ENCODE data around the gene BCKDHA. TPM values are rescaled to one million over a fixed set of nuclear protein-coding genes. Genes with fewer than 3 reads are reported as not detected.

BCKDHA gene
- 10 to 100 TPM; 18.4 to 21.6 TPM for total RNA-seq

DNA sequence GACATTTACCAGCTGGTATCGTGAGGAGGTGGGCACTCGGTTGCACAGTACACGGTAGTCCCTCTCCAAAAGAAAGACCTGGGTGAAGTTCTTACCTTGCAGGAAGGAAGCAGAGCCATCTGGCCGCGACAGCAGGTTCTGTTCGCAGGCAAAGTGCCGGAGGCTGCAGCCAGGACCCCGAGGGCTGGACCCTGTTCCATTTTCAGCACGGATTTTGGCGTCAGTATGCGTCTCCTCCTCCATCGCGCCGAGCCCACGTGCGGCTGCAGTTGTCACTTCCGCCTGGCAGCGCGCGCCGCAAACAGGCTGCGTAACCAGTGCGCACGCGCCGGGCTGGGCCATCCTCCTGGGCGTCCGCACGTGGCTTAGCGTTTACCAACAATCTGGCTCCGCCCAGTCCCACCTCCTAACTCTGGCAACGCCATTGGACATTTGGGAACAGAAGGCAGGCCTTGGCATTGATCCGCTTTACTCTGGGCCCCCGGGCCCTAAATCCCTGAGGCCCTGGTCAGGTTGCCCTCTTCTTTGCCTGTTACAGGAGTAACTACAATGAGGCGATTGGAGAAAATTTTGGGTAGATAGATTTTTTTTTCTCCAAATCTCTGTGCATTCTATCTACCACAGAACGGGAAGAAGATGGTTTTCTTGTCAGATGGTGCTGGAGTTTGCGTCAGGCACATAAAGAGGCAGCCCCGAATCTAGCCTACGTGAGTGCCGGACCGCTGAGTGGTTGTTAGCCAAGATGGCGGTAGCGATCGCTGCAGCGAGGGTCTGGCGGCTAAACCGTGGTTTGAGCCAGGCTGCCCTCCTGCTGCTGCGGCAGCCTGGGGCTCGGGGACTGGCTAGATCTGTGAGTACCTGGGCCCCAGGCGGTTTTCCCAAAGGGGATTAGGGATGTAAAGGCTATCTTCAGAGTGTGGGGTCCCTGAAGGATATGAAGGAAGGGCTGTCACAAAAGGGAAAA, at the start of gene BCKDHA, which contains the start of gene EXOSC5:
BCKDHA (plus strand) TSS at position 733 of the 964 bp plus-strand sequence; CDS start at position 743, 10 bp downstream.
EXOSC5 (minus strand) TSS at position 274 of the 964 bp plus-strand sequence; CDS start at position 243, 31 bp downstream.
- H3K9me3 Mint-ChIP-seq, result no peaks in the 10 kb centered on the region
- H3K36me3 Mint-ChIP-seq (ENCODE audit: insufficient read depth in 2 of 2), result no peaks in the 10 kb centered on the region
- DNase-seq (peak; percentile 99), ATAC-seq (replicated peaks in 1 of 2) (peak; percentile 99)
- H3K27ac Mint-ChIP-seq, result peak within 1 kb of the TSS; percentile 99
- H3K27me3 Mint-ChIP-seq (ENCODE audit: low read depth), result no peaks in the 10 kb centered on the region
- H3K4me1 Mint-ChIP-seq (ENCODE audit: low read depth), result peaks cover 47% of the 10 kb centered on the region
- H3K4me3 Mint-ChIP-seq, result peak within 1 kb of the TSS; percentile 99 to 100

DNA sequence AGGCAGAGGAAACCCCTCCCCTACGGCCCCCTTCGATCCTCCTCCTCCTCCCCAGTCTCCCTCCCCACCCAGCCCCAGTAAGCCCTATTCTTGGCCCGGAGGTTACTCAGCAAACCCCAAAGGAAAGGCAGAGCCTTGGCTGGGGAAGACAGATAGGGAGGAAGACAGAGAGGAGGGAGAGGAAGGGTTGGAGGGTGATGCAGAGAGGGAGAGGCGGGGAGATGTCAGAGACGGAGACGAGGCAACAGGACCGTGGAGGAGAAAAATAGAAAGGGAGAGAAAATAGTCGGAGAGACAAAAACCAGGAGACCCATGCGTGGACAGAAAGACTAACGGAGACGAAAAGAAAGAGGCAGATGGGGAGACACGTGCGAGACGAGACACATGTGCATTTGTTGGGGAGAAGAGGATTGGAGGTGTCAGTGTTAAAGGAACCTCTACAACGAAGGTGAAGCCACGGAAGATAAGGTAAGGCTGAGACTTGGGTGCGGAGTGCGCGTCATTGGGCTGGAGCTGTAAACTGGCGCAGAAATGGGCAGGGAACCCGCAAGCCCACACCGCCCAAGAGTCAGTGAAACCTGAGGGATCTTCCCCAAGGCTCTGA, 46.8 kb upstream of the BCKDHA start:
- Mint-ChIP-seq H3K27ac (peak overlapping the region; percentile 36), H3K36me3 (ENCODE audit: insufficient read depth in 2 of 2) (peaks cover 15 to 32% of the 10 kb centered on the region in 2 donors), H3K4me1 (ENCODE audit: low read depth) (peaks cover 66% of the 10 kb centered on the region), H3K9me3 (peaks cover 0 to 2% of the 10 kb centered on the region in 2 donors), H3K27me3 (ENCODE audit: low read depth) (no peaks in the 10 kb centered on the region), H3K4me3 (peak overlapping the region; percentile 86 to 97)
- DNase-seq (no peak), ATAC-seq (replicated peaks in 1 of 2) (peak in 1 of 2 donors; percentile 3)

DNA sequence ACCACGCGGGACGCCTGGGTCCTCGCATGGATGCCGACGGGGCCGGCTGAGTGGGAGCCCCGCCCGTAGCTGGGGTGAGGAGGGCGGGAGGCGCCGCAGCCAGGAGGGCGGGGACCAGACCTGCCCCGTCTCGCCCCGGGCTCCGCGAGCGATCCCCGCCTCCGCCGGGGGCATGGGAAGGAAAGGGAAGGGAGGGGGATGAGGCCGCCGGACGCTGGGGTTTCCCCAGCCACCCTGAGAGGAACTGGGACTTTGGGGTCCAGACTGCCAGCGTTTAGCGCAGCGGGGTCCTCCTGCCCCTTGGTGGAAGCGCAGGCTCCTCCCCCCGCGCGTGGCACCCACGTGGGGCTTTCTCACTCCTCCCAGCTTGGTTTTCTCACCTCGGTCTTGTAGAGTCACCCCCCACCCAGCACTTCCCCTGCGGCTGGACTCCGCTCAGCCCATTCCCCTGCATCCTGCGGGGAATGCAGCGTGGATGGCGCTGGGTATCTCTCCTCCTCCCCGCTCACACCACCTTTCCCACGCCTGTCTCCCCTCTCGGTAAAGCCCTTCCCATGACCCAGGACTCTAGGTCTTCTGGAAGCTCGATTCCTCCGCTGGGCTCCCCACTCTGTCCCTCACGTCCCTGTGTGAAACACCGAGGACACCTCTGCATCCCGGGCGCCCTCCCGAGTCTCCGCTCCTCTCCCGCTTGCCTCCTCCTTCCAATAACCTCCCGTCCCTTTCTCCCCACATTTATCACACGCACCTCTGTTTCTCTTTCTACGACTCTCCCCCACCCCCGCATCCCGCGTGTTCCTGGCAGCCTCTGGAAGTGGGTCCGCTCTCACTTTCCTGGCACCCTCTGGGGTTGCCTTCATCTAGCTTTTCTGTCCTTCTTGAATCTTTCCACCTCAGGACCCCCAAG, 46.0 kb upstream of the BCKDHA start:
- Mint-ChIP-seq H3K36me3 (ENCODE audit: insufficient read depth in 2 of 2) (peaks cover 15 to 30% of the 10 kb centered on the region in 2 donors), H3K27ac (peak overlapping the region; percentile 96)
- ATAC-seq (replicated peaks in 1 of 2), result peak; percentile 56 to 58

DNA sequence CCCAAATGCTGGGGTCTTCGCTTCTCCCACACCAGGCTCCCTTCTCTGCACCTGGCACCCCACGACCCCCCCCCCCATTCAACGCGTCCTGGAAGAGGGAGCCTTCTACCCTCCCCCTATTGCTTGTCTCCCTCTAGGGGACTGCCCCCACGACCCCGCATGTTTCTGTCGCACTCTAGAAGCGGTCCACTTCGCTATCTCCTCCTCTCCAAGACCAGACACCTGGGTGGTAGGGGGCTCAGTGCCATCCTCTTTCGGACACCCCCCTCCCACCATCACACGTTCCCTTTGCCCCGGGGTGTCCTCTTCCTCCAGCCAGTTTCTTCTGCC, 45.4 kb upstream of the BCKDHA start:
- Mint-ChIP-seq H3K9me3 (peaks cover 0 to 2% of the 10 kb centered on the region in 2 donors), H3K4me1 (ENCODE audit: low read depth) (peaks cover 72% of the 10 kb centered on the region), H3K27ac (peak overlapping the region; percentile 96), H3K27me3 (ENCODE audit: low read depth) (no peaks in the 10 kb centered on the region), H3K36me3 (ENCODE audit: insufficient read depth in 2 of 2) (peaks cover 15 to 29% of the 10 kb centered on the region in 2 donors), H3K4me3 (peak overlapping the region; percentile 86 to 97)
- ATAC-seq (replicated peaks in 1 of 2) (no peak), DNase-seq (no peak)

More for the DNA sequence above, 46.0 kb upstream of the BCKDHA start:
- H3K4me1 Mint-ChIP-seq (ENCODE audit: low read depth), result peaks cover 69% of the 10 kb centered on the region
- H3K27me3 Mint-ChIP-seq (ENCODE audit: low read depth), result no peaks in the 10 kb centered on the region
- peaks cover 0 to 2% of the 10 kb centered on the region in 2 donors for H3K9me3 Mint-ChIP-seq
- H3K4me3 Mint-ChIP-seq, result peak overlapping the region; percentile 86 to 97
- DNase-seq, result peak; percentile 77 to 87

DNA sequence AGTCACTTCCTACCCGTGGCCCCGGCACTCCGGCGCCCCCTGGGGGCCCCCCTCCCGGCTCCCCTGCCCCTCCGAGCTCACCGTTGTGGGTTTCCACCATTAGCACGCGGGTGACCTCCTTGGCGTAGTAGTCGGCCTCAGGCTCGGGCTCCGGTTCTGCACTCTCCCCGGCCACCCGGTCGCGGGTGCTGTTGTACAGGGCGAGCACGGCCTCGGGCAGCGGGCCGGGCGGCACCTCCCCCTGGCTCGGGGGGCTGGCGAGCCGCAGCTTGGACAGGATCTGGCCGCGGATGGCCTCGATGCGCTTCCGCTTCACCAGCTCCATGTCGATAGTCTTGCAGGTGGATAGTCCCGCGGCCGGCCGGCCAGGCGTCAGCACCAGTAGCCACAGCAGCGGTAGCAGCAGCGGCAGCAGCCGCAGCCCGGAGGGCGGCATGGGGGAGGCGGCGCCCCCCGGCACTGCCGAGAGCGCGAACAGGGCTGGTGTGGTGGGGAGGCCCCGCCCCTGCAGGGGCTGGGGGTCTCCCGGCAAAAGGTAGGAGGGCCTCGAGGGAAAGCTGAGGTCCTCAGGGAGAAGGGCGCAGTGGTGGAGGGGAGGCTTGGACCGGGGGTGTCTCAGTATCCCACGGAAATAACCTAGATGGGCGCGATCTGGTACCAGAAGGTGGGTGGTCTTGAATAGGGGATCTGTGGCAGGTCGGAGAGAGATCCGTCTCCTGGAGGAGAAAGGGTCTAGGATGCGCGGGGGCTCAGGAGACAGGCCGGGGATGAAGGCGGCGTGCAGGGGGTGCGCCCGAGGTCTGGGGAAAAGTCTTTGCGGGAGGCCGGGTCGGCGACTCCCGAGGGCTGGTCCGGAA, 44.8 kb upstream of the BCKDHA start:
- Mint-ChIP-seq H3K27ac (peak overlapping the region; percentile 96), H3K27me3 (ENCODE audit: low read depth) (no peaks in the 10 kb centered on the region), H3K4me3 (peak overlapping the region; percentile 86 to 97), H3K4me1 (ENCODE audit: low read depth) (peaks cover 78% of the 10 kb centered on the region), H3K9me3 (peaks cover 0 to 2% of the 10 kb centered on the region in 2 donors), H3K36me3 (ENCODE audit: insufficient read depth in 2 of 2) (peaks cover 15 to 25% of the 10 kb centered on the region in 2 donors)
- ATAC-seq (replicated peaks in 1 of 2) (peak; percentile 32 to 37), DNase-seq (peak; percentile 87 to 89)

DNA sequence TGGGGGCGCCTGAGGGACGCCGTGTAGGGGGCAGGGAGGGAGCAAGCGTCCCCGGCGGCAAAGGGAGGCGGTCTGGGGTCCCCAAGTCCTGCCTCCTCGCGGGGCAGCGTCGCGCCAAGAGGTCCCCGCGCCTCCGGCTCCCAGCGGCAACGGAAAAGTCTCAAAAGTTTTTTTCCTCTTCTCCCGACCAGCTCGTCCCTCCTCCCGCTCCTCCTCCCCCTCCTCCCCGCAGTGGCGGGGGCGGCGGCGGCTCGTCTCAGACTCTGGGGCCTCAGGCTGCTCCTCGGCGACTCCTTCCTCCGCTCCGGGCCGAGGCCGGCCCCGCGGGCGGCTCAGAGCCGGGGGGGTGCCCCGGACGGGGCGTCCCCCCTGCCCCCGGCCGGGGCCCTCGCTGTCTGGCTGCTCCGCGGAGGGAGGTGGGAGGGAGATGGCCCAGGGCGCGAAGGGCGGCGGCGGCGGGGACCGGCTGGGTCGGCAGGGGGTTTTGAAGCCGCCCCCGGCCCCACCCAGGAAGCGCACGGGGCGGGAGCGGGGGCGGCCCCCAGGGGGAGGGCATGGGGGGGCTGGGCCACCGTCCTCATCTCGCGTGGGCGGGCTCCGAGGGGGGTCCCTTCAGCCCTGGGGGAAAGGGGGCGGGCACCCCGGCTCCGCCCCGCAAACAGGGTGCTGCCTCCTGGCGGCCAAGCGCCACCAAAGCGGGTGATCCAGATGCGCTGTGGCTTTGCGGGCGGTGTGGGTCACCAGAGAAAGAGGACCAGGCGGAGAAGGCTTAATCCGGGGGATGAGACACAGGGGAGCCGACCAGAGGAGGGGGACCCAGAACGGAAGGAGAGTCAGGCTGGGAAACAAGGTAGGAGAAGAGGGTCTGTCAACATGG, 43.9 kb upstream of the BCKDHA start, which contains the start of gene TGFB1:
TGFB1 (minus strand) TSS at position 457 of the 877 bp plus-strand sequence. CDS start 878 bp downstream, outside the sequence.
- ATAC-seq (replicated peaks in 1 of 2) (peak; percentile 58 to 68), DNase-seq (peak; percentile 92 to 94)
- H3K9me3 Mint-ChIP-seq, result peaks cover 0 to 2% of the 10 kb centered on the region in 2 donors
- H3K36me3 Mint-ChIP-seq (ENCODE audit: insufficient read depth in 2 of 2), result peaks cover 12 to 19% of the 10 kb centered on the region in 2 donors
- peaks cover 79% of the 10 kb centered on the region for H3K4me1 Mint-ChIP-seq (ENCODE audit: low read depth)
- H3K27me3 Mint-ChIP-seq (ENCODE audit: low read depth), result no peaks in the 10 kb centered on the region
- peak within 1 kb of the TSS; percentile 85 for H3K27ac Mint-ChIP-seq
- peak within 1 kb of the TSS; percentile 88 to 97 for H3K4me3 Mint-ChIP-seq

DNA sequence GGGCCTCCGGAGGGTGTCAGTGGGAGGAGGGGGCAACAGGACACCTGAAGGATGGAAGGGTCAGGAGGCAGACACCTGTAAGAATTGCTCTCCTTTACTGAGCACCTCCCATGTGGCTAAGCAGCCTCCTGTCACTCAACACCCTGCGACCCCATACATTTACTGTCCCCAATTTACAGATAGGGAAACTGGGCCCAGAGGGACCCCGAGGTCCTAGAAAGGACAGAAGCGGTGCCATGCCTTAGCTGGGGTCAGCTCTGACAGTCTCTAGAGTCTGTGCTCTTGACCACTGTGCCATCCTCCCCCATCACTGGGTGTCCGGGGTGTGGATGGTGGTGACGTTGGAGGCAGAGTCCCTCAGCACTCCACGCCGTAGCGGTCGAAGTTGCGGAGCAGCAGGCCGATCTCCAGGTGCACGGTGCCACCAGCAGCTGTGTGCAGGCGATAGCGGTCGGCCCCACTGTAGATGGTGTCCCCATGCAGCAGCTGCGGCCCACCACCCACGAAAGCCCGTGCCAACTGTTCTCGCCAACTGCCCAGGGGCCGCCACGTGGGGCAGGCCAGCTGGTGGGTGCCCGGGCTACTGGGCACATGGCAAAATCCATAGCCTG, 43.2 kb upstream of the BCKDHA start:
- ATAC-seq (replicated peaks in 1 of 2) (no peak), DNase-seq (peak in 1 of 2 donors; percentile 12)
- Mint-ChIP-seq H3K27me3 (ENCODE audit: low read depth) (no peaks in the 10 kb centered on the region), H3K27ac (peak overlapping the region; percentile 85), H3K9me3 (no peaks in the 10 kb centered on the region), H3K36me3 (ENCODE audit: insufficient read depth in 2 of 2) (peaks cover 7 to 14% of the 10 kb centered on the region in 2 donors), H3K4me1 (ENCODE audit: low read depth) (peaks cover 76% of the 10 kb centered on the region), H3K4me3 (peak overlapping the region; percentile 80 to 88)

DNA sequence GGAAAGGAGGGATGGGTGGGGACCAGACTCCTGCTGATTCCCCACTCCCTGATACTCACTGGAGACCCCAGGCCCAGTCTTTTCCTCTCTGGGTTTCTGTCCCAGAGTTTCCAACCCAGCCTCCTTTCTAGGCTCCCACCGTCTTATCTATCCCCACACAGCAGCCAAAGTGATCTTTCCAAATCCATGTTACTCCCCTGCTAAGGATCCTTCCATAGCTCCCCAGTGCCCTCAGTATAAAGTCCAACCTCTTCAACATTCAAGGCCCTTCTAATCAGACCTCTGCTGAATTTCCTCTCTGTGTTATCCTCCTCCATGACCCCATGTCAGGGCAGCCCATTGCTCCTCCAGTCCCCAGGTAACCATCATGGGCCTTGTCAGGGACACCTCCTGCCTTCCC, 42.6 kb upstream of the BCKDHA start:
- ATAC-seq (replicated peaks in 1 of 2), result no peak
- H3K4me1 Mint-ChIP-seq (ENCODE audit: low read depth), result peaks cover 75% of the 10 kb centered on the region

DNA sequence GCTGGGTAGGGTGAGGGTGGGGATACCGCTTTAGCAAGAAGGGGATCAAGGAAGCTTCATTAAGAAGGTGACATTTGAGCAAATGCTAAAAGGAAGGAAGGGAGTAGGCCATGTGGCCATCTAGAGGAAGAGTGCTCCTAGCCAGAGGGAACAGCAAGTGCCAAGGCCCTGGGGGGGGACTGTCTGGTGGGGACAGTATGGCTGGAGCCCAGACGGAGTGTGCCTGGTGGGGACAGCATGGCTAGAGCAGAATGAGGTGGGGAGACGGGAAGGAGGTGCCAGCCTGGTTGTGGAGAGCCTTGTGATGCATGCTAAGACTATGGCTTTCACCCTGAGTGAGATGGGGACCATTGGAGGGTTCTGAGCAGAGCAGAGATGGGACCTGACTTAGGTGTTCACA, 41.8 kb upstream of the BCKDHA start:
- Mint-ChIP-seq H3K4me3 (peak overlapping the region; percentile 46 to 74), H3K4me1 (ENCODE audit: low read depth) (peaks cover 68% of the 10 kb centered on the region), H3K9me3 (no peaks in the 10 kb centered on the region), H3K27me3 (ENCODE audit: low read depth) (no peaks in the 10 kb centered on the region), H3K27ac (peak overlapping the region; percentile 59), H3K36me3 (ENCODE audit: insufficient read depth in 2 of 2) (peaks cover 7 to 11% of the 10 kb centered on the region in 2 donors)
- DNase-seq, result no peak
- no peak for ATAC-seq (replicated peaks in 1 of 2)

More for the DNA sequence above, 42.6 kb upstream of the BCKDHA start:
- H3K4me3 Mint-ChIP-seq, result peak overlapping the region; percentile 9 to 46
- peaks cover 7 to 10% of the 10 kb centered on the region in 2 donors for H3K36me3 Mint-ChIP-seq (ENCODE audit: insufficient read depth in 2 of 2)
- no peaks in the 10 kb centered on the region for H3K27me3 Mint-ChIP-seq (ENCODE audit: low read depth)
- H3K27ac Mint-ChIP-seq, result peak overlapping the region; percentile 59
- no peak for DNase-seq
- H3K9me3 Mint-ChIP-seq, result no peaks in the 10 kb centered on the region

DNA sequence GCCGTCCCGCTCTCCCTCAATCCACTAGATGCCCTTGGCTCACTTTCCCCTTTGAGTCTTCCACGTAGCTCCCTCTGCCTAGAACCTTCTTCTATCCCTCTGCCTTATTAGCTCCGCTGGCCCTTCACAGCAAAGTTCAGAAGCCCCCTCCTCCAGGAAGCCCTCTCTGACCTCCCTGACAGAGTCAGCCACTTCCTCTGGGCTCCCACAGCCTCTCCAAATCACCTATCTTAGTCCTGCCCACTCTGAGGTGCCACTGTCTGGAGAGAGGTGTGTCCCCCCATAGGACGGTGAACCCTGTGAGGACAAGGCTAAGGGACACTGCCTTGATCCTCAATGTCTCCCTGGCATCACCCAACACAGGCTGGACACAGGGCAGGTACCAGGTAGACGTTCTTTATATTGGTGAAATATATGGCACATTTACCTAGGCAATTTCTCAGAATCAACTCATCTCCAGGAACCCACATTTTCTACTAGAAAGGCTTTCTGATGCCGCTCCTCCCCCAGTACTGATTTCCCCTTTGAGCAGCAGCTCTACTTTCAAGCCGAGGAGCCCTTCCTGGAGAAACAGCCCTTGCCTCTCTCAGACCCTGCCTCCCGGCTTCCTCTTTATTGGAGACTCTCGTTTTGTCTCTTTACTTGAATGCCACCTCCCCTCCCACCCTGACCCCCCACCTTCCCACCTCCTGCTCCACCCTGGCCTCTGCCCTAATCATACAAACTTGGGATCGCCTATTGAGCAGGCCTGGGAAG, 40.5 kb upstream of the BCKDHA start:
- Mint-ChIP-seq H3K27ac (peak overlapping the region; percentile 97), H3K36me3 (ENCODE audit: insufficient read depth in 2 of 2) (peaks cover 3 to 6% of the 10 kb centered on the region in 2 donors), H3K4me1 (ENCODE audit: low read depth) (peaks cover 58% of the 10 kb centered on the region), H3K9me3 (no peaks in the 10 kb centered on the region), H3K4me3 (peak overlapping the region; percentile 74 to 79), H3K27me3 (ENCODE audit: low read depth) (no peaks in the 10 kb centered on the region)
- DNase-seq, result peak; percentile 46 to 48
- ATAC-seq (replicated peaks in 1 of 2), result peak in 1 of 2 donors; percentile 5
